Stimulated activated CD4-positive, alpha-beta T cell treated with anti-CD3 and anti-CD28 coated beads, Interleukin-12 subunit alpha, Interleukin-12 subunit beta, amount 100 ng/mL, for 24 hours (primary cell): ENCODE data around the gene HS3ST6.
A peak's percentile ranks its signal among the peaks of the same experiment; 100 is the strongest.
"Not testable (repeated sequence)": the region's sequence is repeated elsewhere in the genome, so short reads cannot be mapped to it uniquely, and the experiment has no call there.

Experiments
- DNase-seq, 2 experiments: peaks; one replicate each; pipeline ENCODE4 v3.0.0-alpha.2; 2020; ENCODE audit warnings: low read depth in 2 of 2

Gene HS3ST6

DNA sequence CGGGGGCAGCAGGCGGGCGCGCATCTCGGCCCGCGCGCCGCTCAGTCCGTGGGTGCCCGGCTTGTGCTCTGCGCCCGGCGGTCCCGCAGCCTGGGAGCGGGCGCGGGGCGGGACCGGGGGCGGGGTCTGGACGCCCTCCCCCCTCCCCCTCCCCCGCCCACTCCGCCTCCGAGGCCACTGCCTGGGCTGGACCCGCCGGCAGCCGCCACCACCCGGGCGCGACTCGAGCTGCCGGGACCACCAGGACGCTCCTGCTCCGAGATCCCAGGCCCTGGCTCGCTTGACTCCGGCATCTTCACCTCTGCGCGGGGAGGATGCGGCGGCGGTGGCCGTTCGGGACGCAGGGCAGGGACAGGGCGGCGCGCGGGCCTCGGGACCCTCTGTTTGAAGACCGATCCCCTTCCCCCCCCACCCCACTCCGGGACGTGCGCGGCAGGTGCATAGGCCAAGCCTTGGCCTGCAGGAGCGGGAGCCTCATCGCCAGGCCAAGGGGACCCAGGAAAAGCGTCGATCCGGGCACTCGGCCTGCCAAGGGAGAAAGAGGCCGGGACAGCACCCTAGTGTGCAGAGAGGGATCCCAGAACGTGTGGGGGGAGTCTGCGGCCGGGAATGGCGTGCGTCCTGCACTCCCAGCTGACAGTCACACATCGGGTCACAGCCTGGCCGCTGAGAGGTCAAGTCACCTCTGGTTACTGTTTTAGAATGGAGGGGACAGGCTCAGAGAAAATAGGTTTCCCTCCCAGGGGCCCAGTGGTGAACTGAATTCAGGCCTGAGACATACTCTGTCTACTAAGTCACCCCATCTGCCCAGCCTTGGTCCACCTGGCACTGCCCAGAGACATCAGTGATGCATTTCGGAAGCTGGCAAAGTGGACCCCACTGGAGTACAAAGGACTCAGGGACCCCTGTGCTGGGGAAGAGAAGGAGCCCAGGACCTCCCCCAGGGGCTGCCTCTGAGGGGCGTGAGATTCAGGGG lies at the start of gene HS3ST6:
HS3ST6 (minus strand) TSS at position 65 of the 976 bp plus-strand sequence. CDS start 92 bp downstream, outside the sequence.
- DNase-seq: no peak

DNA sequence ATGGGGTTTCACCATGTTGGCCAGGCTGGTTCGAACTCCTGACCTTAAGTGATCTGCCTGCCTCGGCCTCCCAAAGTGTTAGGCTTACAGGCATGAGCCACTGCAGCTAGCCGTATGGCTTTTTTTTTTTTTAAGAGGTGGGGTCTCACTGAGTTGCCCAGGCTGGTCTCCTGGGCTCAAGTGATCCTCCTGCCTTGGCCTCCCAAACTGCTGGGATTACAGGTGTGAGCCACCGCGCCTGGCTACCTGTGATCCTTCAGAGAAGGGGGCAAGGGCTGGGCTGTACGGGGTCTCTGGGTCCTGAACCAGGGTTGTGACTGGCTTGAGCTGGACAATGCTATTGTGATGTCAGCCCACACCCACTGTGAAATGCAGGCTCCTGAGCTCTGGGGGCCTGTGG lies 48.2 kb upstream of the HS3ST6 start, which contains the start of gene RNF151:
RNF151 (plus strand) TSS at position 397 of the 400 bp plus-strand sequence. CDS start 26 bp downstream, outside the sequence.
- DNase-seq: no peak

DNA sequence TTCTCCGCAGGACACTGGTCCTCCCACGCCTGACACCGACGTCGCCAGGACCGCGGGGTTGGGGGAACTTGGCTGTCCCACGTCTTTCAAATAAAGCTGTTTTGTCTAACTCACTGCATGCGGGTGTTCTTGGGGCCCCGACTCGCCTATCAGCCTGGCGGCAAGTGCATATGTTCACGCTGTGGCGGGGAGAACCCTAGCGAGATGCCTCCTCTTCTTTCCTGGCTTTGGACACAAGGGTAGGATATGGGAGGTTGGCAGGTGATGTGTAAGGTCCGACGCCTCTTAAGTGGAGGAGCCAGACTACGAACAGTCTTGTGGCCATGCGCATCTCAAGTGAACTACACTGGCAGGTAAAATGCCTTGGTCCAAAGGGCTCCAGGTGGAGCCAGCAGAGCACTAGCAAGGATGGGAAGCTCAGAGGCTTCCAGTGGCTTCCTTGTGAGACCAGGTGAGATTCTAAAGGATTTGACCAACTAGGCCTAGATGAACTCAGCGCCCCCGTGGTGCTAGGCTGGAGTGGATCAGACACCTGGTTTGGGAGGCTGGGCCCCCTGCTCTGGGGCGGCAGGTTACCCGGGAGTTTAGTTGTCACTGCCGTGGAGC lies 47.3 kb upstream of the HS3ST6 start:
- no peak for DNase-seq

GRCh38 chr16:1964506-1965395 lies 46.5 kb upstream of the HS3ST6 start, which contains the start of gene RPS2:
RPS2 (minus strand) TSS chr16:1964826; CDS start chr16:1964625, 201 bp downstream.
- DNase-seq: peak; percentile 94 to 96

GRCh38 chr16:1963806-1964505 lies 45.7 kb upstream of the HS3ST6 start:
- no peak for DNase-seq

DNA sequence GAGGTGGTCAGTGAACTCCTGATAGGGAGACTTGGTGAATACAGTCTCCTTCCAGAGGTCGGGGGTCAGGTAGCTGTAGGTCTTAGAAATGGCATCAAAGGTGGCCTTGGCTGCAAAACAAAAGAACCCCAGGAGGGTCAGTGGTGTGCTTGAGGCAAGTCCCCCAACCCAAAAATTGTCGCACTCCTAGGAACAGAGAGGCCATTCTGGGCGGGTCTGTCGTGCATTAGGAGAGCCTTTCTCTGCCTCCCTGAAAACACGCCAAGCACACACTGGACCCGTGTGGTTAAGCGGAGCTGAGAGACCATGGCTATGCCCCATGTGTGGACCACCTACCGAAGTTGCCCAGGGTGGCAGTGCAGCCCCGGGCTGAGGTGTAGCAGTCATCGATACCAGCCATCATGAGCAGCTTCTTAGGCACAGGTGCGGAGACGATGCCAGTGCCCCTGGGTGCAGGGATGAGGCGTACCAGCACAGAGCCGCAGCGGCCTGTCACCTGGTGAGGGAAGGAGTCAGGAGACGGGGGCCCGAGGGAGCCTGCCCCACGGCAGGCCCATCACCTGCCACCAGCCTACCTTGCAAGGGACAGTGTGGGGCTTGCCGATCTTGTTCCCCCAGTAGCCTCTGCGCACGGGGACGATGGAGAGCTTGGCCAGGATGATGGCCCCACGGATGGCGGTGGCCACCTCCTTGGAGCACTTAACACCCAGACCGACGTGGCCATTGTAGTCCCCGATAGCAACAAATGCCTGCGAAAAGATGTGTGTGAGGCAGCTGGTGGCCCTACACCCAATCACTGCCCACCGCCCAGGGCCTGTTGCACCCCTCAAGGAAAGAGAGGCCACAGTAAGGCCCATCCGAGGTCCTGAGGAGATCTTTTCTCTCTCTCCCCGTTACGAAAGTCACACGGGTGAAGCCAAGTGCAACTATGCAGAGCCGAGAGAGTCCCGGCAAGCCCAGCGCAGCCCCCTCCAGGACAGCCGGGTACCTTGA lies 44.2 kb upstream of the HS3ST6 start:
- DNase-seq: not testable (repeated sequence)

DNA sequence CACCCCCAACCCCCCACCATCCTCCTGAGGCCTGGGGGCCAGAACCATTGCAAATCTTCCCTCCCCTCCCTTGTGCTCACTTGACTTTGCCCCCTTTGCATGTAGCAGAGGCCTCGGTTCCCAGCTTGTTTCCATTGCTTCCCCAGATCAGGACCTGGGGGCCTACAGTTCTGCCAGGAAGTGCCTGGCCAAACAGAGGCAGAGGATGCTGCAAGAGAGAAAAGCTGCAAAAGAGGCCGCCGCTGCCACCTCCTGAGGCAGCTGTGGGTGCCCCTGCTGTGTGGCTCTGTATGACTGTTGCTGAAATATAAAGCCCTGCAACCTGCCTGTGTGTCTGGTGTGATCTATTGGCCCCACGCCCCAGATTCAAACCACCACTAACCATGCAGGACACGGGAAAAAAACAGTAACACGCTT lies 43.4 kb upstream of the HS3ST6 start:
- no peak for DNase-seq

DNA sequence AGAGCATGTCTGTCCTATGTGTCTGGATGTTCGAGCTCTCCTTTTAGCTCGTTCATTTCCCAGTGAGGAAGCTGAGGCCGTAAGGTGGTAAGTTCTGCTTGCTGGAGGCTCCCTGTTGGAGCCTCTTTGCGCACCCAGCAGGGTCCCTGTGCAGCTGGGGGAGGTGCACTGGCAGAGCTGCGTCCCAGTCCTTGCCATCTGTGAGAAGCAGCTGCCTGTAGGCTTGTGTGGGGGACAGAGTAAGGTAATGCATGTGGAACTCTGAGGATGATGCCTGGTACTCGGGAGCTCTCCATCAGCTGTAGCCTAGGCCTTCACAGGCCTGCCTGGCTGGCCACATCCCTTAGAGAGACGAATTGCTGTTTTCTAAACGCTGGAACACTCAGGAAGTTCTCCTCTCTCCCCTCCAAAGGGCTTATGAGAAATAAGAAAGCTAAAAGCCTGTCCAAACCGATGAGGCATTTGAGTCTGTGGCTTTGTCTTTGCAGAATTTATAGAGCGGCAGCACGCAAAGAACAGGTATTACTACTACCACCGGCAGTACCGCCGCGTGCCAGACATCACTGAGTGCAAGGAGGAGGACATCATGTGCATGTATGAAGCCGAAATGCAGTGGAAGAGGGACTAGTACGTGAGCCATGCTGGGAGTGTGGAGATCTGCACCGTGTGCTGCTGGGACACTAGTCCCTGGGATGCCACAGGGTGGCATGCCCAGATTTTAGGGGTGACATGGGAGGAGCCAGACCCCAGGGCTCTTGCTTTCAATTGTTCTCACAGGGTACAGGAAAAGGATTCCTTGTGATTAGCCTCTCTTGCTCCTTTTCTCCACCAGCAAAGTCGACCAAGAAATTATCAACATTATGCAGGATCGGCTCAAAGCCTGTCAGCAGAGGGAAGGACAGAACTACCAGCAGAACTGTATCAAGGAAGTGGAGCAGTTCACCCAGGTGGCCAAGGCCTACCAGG lies 42.7 kb upstream of the HS3ST6 start:
- peak in 1 of 2 experiments; percentile 49 for DNase-seq

DNA sequence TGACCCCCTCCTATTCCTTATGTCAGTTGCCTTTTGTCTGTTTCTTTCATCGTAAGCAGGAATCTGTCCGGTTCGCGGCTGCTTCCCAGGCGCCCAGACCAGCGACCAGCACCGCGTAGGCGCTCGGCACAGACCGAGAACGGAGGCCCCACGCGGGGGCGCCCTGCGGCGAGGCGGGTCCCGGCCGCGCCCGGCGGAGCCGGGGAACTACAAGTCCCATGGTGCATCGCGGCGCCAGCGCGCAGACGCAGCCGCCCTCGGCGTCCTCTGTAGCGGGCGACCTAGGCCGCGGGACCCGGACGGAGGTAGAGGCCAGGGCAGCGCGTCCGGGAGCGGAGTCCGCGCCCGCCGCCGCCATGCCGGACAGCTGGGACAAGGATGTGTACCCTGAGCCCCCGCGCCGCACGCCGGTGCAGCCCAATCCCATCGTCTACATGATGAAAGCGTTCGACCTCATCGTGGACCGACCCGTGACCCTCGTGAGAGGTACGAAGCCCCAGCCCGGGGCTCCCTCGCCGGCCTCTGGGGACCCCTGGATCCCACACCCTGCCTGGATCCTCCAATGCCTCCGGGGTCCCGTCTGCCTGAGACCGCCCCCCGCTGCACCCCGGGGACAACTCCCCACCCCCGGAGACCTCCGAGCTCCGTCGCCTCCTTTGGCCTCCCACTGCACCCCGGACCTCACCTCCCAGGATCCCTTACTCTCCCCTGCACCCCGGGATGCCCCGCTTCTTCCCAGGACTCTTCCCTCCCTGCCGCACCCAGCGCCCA lies 41.2 kb upstream of the HS3ST6 start, which contains the start of gene NDUFB10:
NDUFB10 (plus strand) TSS at position 270 of the 771 bp plus-strand sequence; CDS start at position 357, 87 bp downstream.
- DNase-seq: peak; percentile 84 to 93

GRCh38 chr16:1958715-1959268 lies 40.6 kb upstream of the HS3ST6 start:
- no peak for DNase-seq

DNA sequence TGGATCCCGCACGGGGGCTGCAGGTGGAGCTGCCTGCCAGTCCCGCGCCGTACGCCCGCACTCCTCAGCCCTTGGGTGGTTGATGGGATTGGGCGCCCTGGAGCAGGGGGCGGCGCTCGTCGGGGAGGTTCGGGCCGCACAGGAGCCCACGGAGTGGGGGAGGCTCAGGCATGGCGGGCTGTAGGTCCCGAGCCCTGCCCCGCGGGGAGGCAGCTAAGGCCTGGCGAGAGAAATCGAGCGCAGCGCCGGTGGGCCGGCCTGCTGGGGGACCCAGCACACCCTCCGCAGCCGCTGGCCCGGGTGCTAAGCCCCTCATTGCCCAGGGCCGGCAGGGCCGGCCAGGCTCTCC lies 39.9 kb upstream of the HS3ST6 start:
- not testable (repeated sequence) for DNase-seq

GRCh38 chr16:1957434-1958142 lies 39.4 kb upstream of the HS3ST6 start:
- not testable (repeated sequence) for DNase-seq

DNA sequence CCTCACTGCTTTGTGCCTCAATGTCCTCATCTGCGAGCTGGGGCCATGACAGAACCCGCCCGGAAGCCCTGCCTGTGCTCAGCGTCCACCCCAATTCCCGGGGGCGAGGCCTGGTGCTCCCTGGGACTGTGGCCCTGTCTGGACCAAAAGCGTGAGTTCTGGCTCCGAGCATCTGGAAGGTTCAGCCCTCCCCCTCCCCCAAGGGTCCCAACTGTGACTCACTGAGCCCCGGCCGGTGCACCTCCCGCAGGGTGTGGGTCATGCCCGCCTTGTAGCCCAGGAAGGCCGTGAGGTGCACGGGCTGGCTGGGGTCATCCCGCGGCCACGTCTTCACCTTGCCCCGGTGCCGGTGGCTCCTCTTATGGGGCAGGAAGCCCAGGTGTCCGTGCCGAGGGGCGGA lies 35.5 kb upstream of the HS3ST6 start:
- no peak for DNase-seq

DNA sequence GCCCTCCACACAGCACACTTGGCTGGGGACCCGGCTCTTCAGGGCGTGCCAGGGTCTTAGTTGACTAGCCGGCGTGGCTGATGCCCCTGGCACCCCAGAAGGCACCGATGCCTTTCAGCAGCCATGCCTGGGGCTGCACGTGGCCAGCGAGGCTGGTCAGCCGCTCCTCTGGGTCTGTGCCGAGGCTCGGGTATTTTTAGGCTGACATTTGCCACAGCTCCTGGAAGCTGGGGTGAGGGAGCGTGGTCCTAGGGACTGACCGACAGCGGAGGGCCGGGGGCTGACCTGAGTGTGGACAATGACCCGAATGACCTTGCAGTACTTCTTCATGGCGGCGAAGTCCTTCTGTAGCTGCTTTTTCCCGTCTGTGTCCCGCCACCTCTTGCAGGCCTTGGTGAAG lies 32.3 kb upstream of the HS3ST6 start:
- no peak for DNase-seq

GRCh38 chr16:1950047-1950446 lies 31.8 kb upstream of the HS3ST6 start:
- no peak for DNase-seq

DNA sequence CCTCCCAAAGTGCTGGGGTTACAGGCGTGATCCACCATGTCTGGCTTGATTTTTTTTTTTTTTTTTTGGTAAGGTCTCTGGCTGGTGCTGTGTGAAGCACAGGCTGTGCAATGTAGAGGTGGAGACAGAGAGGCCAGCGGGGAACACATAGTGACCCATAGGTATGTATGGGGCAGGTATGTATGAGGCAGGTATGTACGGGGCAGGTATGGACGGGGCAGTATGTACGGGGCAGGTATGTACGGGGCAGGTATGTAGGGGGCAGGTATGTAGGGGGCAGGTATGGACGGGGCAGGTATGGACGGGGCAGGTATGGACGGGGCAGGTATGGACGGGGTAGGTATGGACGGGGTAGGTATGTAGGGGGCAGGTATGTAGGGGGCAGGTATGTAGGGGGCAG lies 31.3 kb upstream of the HS3ST6 start:
- no peak for DNase-seq

DNA sequence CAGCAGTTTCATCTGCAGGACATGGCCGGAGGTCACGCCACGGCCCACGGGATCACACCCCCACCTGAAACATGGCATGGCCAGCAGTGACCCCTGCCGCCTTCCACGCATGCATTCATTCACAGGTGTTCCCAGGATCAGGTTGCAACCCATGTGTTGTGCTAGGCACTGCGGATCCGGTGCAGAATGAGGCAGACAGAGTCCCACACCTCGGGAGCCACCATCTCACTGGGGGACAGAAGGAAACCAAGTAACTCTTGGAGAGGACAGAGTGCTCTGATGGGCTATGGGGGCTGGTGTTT lies 29.1 kb upstream of the HS3ST6 start:
- no peak for DNase-seq
